ENCODE data around the gene ADCY5. TPM values are rescaled to one million over a fixed set of nuclear protein-coding genes. Genes with fewer than 3 reads are reported as not detected.

ADCY5 gene
- total RNA-seq, 4 donors from 2014 or later = 0.46 to 3.5 (median 1.3) TPM

- no peak overlapping the region for H3K4me3 ChIP-seq (ENCODE audit: low read depth, poor library complexity, severe bottlenecking)
- TF ChIP-seq POLR2A (IDR thresholded peaks at IDR 0.05) (no peak), CTCF (IDR thresholded peaks at IDR 0.05) (no peak)
- 74 to 79% methylated on average over 9 of the region's 9 CpGs for WGBS, 2 donors
- intact Hi-C loops (cut with DNase I; ENCODE audit: low total_unique reads) = no loop called here
- no peak for DNase-seq (ENCODE audit: low spot score in 2 of 2)
Measured at GRCh38 chr3:123285066-123285465, 163.8 kb downstream of the ADCY5 start.

DNA sequence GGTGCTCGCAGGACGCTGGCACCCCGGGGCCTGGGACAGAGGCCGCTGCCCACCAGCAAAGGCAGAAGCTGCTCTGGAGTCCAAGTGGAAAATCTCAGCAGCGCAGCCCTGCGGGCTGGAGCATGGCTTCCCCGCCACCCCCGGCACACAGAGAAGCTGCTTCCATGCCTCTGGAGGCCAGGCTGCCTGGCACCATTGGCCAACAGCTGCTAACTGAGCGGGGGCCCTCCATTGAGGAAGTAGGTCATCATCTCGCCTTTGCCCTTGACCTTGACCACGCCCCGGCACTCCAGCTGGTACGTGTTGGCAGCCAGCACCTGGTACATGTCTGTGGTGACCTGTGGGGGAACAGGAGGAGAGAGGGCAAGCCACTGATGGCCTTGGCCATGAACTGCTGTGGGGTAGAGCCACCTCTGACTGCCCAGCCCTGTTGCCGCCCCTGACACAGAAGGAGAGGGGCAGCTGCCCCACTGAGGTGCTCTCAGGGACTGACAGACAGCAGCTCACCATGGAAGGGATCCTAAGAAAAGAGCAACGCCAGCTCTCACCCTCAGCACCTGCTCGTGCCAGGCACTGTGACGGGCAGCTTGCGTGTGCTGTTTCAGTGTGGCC lies 164.4 kb downstream of the ADCY5 start:
- H3K4me3 ChIP-seq (ENCODE audit: low read depth, poor library complexity, severe bottlenecking) = no peak overlapping the region
- intact Hi-C loops (cut with DNase I; ENCODE audit: low total_unique reads) = no loop called here
- WGBS, 2 donors = 87 to 92% methylated on average over 15 to 17 of the region's 18 CpGs
- DNase-seq (ENCODE audit: low spot score in 2 of 2) = peak in 1 of 2 donors; percentile 72
- TF ChIP-seq CTCF (IDR thresholded peaks at IDR 0.05) (no peak), POLR2A (IDR thresholded peaks at IDR 0.05) (no peak)

GRCh38 chr3:123283657-123284398 lies 165.1 kb downstream of the ADCY5 start:
- TF ChIP-seq POLR2A (IDR thresholded peaks at IDR 0.05) = no peak
- no peak for TF ChIP-seq CTCF (IDR thresholded peaks at IDR 0.05)
- DNase-seq (ENCODE audit: low spot score in 2 of 2) = peak in 1 of 2 donors; percentile 72
- H3K4me3 ChIP-seq (ENCODE audit: low read depth, poor library complexity, severe bottlenecking) = no peak overlapping the region
- 83 to 85% methylated on average over 17 of the region's 17 CpGs for WGBS, 2 donors
- intact Hi-C loops (cut with DNase I; ENCODE audit: low total_unique reads) = no loop called here

DNA sequence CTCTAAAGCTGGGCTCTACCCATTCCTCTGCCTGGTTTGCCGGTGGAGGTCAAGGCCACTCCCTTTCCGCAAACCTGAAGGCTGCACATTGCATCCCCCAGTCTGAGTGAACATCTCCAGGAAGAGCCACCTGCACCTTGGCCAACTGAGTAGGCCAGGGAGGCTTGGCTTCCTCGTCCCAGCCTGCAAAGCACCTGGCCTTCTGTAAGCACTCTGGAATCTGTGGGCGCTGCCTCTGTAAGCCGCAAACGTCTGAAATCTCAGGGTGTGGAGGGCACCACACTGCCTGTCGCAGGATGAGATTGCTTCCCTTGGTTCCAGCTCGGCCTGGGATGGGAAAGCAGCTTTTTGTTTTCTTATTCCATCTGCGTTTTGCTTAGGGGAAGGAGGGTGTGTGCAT lies 165.8 kb downstream of the ADCY5 start:
- WGBS, 2 donors = 71 to 76% methylated on average over 9 of the region's 9 CpGs
- H3K4me3 ChIP-seq (ENCODE audit: low read depth, poor library complexity, severe bottlenecking) = no peak overlapping the region
- intact Hi-C loops (cut with DNase I; ENCODE audit: low total_unique reads) = no loop called here
- TF ChIP-seq POLR2A (IDR thresholded peaks at IDR 0.05) (no peak), CTCF (IDR thresholded peaks at IDR 0.05) (no peak)
- DNase-seq (ENCODE audit: low spot score in 2 of 2) = no peak

GRCh38 chr3:123282461-123282860 lies 166.4 kb downstream of the ADCY5 start:
- DNase-seq (ENCODE audit: low spot score in 2 of 2) = peak in 1 of 2 donors; percentile 78
- no peak for TF ChIP-seq POLR2A (IDR thresholded peaks at IDR 0.05)
- no peak for TF ChIP-seq CTCF (IDR thresholded peaks at IDR 0.05)
- H3K4me3 ChIP-seq (ENCODE audit: low read depth, poor library complexity, severe bottlenecking) = no peak overlapping the region
- intact Hi-C loops (cut with DNase I; ENCODE audit: low total_unique reads) = no loop called here
- WGBS, 2 donors = 85 to 87% methylated on average over 8 of the region's 8 CpGs

All from lower leg skin (tissue), 4 donors.